Measurements from ENCODE around the gene BAX.

The BAX gene

GRCh38 chr19:48963371-48964204, 8.9 kb downstream of the BAX start:
- FAIRE-seq = peak; percentile 60

- no peak for FAIRE-seq
These were observed 9.7 kb downstream of the BAX start for GRCh38 chr19:48964205-48965039.

GRCh38 chr19:48965040-48965805, 10.5 kb downstream of the BAX start, which contains the start of gene FTL:
FTL (plus strand) TSS chr19:48965309; CDS start chr19:48965508, 199 bp downstream.
- FAIRE-seq = peak; percentile 96

- no peak for FAIRE-seq
These were observed 11.3 kb downstream of the BAX start for GRCh38 chr19:48965806-48966540.

- FAIRE-seq = no peak
These were observed 12.1 kb downstream of the BAX start for GRCh38 chr19:48966541-48967345.

GRCh38 chr19:48967346-48968178, 12.9 kb downstream of the BAX start:
- FAIRE-seq = peak; percentile 36

- FAIRE-seq = no peak
These were observed 13.5 kb downstream of the BAX start for GRCh38 chr19:48968179-48968661.

GRCh38 chr19:48968813-48969218, 14.1 kb downstream of the BAX start:
- no peak for FAIRE-seq

GRCh38 chr19:48969276-48970138, 14.8 kb downstream of the BAX start:
- FAIRE-seq = peak; percentile 98

GRCh38 chr19:48970139-48970766, 15.6 kb downstream of the BAX start:
- no peak for FAIRE-seq

- peak; percentile 90 for FAIRE-seq
These were observed 16.3 kb downstream of the BAX start for GRCh38 chr19:48970923-48971395.

GRCh38 chr19:48975947-48976847, 21.5 kb downstream of the BAX start:
- FAIRE-seq = no peak

- FAIRE-seq = no peak
These were observed 22.4 kb downstream of the BAX start for GRCh38 chr19:48977061-48977460.

GRCh38 chr19:48982280-48982679, 27.6 kb downstream of the BAX start:
- FAIRE-seq = no peak

GRCh38 chr19:48985711-48986110, 31.0 kb downstream of the BAX start:
- FAIRE-seq = no peak

GRCh38 chr19:48986211-48986610, 31.5 kb downstream of the BAX start:
- no peak for FAIRE-seq

- FAIRE-seq = no peak
These were observed 32.6 kb downstream of the BAX start for GRCh38 chr19:48987323-48987722.

- no peak for FAIRE-seq
These were observed 33.6 kb downstream of the BAX start for GRCh38 chr19:48988286-48988685.
